ENCODE data around the gene AGAP1.
"Not testable (repeated sequence)": the region's sequence is repeated elsewhere in the genome, so short reads cannot be mapped to it uniquely, and the experiment has no call there.

AGAP1 gene

GRCh38 chr2:235937087-235937486 lies 443.2 kb downstream of the AGAP1 start:
- no peak for DNase-seq (ENCODE audit: low read depth, low spot score)

GRCh38 chr2:235937526-235937925 lies 443.7 kb downstream of the AGAP1 start:
- no peak for DNase-seq (ENCODE audit: low read depth, low spot score)

GRCh38 chr2:235937936-235938335 lies 444.1 kb downstream of the AGAP1 start:
- DNase-seq (ENCODE audit: low read depth, low spot score) = no peak

DNA sequence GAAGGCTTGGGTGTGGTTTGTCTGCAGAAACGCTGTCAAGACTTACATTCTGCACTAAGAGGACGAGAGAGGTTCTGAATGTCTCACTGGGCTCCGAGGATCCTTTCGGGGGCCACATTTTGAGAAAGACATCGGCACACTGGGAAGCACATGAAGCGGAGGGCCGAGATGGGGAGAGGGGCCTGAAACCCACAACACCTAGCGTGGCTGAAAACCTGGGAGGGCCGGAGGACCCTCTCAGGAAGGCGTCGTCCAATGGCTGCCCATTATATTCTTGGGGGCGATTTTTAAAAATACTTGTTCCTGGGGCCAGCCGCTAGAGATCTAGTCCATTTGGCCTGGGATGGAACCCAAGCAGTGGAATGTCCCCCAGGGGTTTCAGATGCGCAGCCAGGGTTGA lies 444.8 kb downstream of the AGAP1 start:
- DNase-seq (ENCODE audit: low read depth, low spot score) = no peak

GRCh38 chr2:235939471-235939870 lies 445.6 kb downstream of the AGAP1 start:
- DNase-seq (ENCODE audit: low read depth, low spot score) = no peak

GRCh38 chr2:235940330-235940729 lies 446.5 kb downstream of the AGAP1 start:
- peak; percentile 90 for DNase-seq (ENCODE audit: low read depth, low spot score)

DNA sequence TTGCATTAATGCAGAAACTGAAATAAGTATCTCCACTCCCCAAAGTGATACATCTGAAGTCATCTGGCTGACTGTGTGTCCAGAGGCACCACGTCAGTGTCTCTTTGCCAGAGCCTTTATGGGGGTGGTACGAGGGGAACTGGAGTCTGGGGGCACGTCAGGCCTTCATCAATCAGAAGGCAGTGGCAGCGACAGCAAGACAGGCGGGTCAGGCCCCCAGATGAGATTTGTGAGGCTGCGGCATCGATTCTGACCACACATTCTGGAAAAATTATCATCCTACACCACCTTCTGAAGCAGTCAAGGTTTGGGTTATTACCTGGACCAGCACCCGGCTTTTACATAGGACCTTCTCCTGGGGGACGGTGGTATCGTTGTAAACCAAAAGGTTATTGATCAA lies 450.7 kb downstream of the AGAP1 start:
- no peak for DNase-seq (ENCODE audit: low read depth, low spot score)

DNA sequence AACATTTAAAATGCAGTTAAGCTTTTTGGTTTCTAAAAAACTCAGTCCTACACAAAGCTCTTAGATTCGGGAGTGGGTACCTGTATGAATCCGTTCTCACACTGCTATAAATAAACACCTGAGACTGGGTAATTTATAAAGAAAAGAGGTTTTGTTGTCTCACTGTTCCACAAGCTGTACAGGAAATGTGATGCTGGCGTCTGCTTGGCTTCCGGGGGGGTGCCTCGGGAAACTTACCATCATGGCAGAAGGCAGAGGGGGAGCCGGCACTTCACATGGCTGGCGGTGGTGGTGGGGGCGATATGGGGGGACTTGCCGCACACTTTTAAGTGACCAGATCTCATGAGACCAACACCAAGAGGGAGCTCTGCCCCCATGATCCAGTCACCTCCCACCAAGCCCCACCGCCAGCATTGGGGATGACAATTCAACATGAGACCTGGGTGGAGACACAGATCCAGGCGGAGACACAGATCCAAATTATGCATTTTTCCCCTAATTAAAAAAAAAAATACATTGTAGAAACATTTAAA lies 451.8 kb downstream of the AGAP1 start:
- DNase-seq (ENCODE audit: low read depth, low spot score) = no peak

- no peak for DNase-seq (ENCODE audit: low read depth, low spot score)
Observed at GRCh38 chr2:235946590-235946989, 452.7 kb downstream of the AGAP1 start.

GRCh38 chr2:235947055-235947454 lies 453.2 kb downstream of the AGAP1 start:
- not testable (repeated sequence) for DNase-seq (ENCODE audit: low read depth, low spot score)

GRCh38 chr2:235949567-235950472 lies 456.0 kb downstream of the AGAP1 start:
- no peak for DNase-seq (ENCODE audit: low read depth, low spot score)

GRCh38 chr2:235950473-235950809 lies 456.6 kb downstream of the AGAP1 start:
- no peak for DNase-seq (ENCODE audit: low read depth, low spot score)

DNA sequence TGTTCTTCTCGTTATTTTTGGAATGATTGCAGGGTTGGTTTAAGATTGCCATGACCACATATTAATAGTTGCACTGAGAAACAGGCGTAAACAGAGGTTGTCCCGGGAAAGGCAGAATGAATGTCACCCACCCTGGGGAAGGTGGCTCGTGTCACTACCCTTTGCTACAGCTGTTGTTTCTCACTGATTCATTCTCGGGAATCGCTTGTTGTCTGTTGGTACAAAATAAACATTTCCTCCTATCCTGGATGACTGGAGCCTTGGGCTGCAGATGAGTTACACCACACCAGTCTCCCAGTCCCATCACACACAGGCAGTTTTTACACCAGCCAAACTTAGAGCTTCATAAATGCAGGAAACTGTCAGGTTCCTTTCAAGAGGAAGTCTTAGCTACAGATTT lies 457.6 kb downstream of the AGAP1 start:
- no peak for DNase-seq (ENCODE audit: low read depth, low spot score)

DNA sequence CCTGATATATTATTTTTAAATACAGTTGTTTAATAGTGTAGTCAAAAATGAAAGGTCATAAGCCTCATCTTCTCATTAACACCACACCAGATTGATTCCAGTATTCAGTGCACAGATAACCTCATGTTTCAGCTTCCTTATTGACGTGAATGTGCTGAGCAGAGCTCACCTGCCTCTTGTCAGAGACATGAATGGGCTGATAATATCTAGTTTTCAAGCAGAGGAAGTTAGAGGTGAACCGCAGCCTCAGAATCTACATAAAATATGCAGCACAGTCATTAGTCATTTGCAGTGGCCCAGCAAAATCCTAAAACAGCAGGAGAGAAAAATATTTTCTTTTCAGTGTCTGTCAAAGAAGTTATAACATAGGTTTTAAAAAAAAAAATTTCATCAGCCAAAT lies 458.1 kb downstream of the AGAP1 start:
- no peak for DNase-seq (ENCODE audit: low read depth, low spot score)

- DNase-seq (ENCODE audit: low read depth, low spot score) = no peak
Observed at GRCh38 chr2:235952714-235953113, 458.9 kb downstream of the AGAP1 start.

- DNase-seq (ENCODE audit: low read depth, low spot score) = no peak
Observed at GRCh38 chr2:235954281-235954680, 460.4 kb downstream of the AGAP1 start.

DNA sequence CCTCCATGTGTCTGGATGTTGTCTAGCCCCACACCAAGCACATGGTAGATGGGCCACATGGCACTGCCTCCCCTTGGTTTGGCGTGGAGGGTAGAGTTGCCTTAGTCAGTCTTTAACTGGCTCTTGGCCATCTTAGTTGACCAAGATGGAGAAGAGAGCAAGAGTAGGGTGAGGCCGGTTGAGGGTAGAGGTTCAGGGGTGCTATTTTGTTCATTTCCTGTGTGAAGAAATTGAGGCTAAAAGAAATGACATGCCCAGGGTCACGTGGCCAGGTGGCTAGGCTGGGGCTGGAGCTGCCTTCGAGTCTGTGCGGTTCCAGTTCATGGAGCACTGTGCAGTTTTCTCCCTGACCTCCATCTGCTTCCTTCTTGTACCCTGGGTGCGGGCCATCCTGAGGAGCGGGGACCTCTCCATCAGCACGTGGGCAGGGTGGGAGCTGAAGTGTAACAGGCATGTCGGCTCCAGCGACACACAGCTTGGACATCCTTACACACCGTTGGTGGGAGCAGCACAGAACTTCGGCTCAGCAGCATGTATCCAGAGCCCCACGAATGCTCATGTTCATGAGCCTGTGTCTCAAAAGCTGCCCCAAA lies 461.1 kb downstream of the AGAP1 start:
- no peak for DNase-seq (ENCODE audit: low read depth, low spot score)

GRCh38 chr2:235955664-235956063 lies 461.8 kb downstream of the AGAP1 start:
- no peak for DNase-seq (ENCODE audit: low read depth, low spot score)

DNA sequence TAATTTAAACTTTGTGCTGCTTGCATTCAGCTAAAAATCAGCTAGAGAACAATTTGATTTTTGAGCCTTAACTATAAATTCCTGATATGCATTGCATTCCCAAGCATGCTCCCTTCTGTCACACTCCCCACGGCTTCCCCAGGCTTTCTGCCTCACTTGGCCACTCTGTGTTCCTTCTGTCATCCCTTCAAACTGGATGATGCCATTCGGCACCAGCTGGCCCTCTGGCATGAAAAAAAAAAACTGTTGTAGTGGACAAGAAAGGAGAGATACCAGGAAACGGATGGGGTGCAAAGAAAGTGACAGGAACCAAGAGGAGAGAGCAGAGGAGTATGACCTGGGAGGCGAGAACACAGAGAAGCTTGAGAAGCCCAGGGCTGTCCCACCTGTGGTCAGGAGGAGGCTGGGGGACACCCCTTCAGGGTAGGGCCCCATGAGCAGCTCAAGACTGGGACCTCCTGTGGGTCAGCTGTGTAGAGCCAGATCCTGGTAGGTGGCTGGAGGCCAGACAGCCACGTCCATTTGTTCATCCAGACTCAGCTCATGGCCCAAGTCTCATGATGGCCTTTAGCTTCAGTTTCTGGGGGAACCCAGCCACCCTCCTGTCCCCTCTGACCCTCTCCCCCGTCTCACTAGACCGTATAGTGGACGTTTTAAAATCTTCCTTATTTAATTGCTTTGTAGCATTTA lies 462.6 kb downstream of the AGAP1 start:
- no peak for DNase-seq (ENCODE audit: low read depth, low spot score)

DNA sequence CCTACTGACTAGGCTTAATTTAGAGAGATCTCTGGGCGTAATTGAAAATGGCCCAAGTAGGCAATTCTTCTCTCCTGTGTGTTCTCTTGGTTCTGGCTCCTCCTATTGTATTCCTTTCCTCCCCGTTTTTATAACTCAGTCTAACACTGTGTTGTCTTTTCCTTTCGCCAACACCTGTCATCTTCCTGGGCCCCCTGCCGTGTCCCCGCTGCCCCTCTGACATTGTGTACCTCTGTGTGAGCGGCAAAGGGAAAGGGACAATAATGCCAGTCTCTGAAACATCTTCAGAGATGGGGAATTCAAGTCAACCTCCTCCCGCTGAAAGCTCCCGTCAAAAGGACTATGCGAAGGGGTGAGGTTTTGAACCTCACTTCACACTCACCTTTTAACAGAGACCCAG lies 463.4 kb downstream of the AGAP1 start:
- no peak for DNase-seq (ENCODE audit: low read depth, low spot score)

DNA sequence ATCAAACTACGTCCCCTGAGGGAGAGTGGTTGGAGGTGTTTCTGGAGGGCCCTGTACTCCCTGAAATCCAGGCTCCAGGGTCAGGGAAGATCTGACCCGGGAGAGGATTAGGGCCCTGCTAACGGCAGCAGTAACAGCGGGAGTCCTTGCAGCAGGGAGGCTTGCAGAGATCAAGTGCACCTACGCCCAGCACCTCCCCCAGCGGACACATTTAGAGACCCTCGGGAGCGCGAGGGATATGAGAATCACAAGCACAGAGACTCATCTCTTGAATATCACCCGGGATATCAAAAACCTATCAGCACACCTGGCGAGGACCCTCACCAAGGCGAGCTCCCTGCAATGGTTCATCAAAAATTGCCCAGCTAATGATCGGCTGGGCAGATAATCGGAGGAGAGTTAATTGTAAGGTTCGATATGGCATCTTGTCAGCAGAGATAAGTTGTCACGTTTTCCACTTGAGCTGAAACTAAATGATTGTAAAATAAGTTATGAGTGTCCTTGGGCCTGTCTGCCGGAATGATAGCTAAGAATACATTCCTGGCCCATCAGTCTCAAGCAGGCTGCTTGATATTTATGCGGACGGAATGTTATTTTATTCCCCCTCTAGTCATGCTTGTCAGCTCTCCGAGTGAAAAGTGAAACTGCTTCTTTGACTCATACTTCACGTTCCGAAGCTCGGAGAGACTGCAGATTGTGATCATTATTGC lies 464.5 kb downstream of the AGAP1 start:
- no peak for DNase-seq (ENCODE audit: low read depth, low spot score)

DNA sequence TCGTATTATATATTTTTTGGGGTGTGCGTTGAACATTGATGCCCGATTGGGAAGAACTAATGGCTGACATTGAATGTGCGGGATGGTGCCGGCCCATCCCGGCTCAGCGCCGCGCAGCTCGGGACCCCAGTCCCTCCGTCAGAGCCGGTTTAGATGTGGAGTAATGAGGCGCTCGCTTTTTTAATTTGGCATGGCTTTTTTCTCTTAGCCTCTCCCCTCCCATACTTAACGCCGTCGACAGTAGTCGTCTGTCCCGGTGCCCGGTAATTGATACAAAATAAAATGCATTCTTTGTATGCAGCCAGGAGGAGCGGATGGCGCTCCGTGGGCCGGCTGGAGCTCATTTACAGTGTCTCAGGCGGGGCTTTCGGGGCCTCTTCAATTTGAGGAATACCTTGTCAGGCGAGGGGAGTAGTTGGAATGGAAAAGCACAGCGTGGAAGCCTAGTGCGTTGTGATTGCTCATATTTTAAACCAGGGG lies 465.1 kb downstream of the AGAP1 start:
- DNase-seq (ENCODE audit: low read depth, low spot score) = no peak
